Activated naive CD8-positive, alpha-beta T cell (primary cell): ENCODE data around the gene NFYC.
A peak's percentile ranks its signal among the peaks of the same experiment; 100 is the strongest.

Source experiments
- H3K27ac Mint-ChIP-seq: one replicate; pipeline ENCODE4 v1.8.0; 2021; ENCODE audit warnings: mixed read lengths
- H3K27me3 Mint-ChIP-seq: one replicate; pipeline ENCODE4 v1.8.0; 2021; ENCODE audit warnings: mixed read lengths
- H3K36me3 Mint-ChIP-seq: one replicate; pipeline ENCODE4 v1.8.0; 2021; ENCODE audit warnings: mixed read lengths
- H3K4me1 Mint-ChIP-seq: one replicate; pipeline ENCODE4 v1.8.0; 2021; ENCODE audit warnings: low read depth, mixed read lengths
- H3K4me3 Mint-ChIP-seq: one replicate; pipeline ENCODE4 v1.8.0; 2021; ENCODE audit warnings: mild to moderate bottlenecking, mixed read lengths
- H3K9me3 Mint-ChIP-seq: one replicate; pipeline ENCODE4 v1.8.0; 2021; ENCODE audit warnings: low read depth, mixed read lengths

NFYC gene

GRCh38 chr1:40661678-40662077 lies 29.8 kb upstream of the NFYC start:
- Mint-ChIP-seq H3K27me3 (no peaks in the 10 kb centered on the region), H3K4me3 (no peak overlapping the region), H3K27ac (no peak overlapping the region), H3K4me1 (peaks cover 13% of the 10 kb centered on the region), H3K36me3 (no peaks in the 10 kb centered on the region), H3K9me3 (no peaks in the 10 kb centered on the region)

DNA sequence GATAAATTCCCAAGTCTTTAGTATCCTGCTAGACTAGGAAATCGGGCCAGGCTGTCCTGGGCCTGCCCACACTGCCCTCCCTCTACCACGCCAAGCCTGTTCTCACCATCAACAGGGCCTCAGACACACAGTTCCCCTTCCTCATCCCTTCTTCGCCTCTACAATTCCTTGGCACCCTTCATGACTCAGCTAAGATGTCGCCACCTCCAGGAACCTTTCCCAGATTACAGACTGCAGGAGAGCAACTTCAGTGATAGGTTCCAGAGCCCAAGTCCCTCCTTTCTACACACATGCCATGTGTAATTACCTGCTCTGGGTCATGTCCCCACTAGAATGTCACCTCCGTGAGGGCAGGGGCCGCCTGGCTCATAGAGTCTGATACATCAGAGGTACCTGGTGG lies 29.4 kb upstream of the NFYC start:
- Mint-ChIP-seq H3K4me1 (peaks cover 13% of the 10 kb centered on the region), H3K4me3 (no peak overlapping the region), H3K27me3 (no peaks in the 10 kb centered on the region), H3K27ac (no peak overlapping the region), H3K9me3 (no peaks in the 10 kb centered on the region), H3K36me3 (no peaks in the 10 kb centered on the region)

DNA sequence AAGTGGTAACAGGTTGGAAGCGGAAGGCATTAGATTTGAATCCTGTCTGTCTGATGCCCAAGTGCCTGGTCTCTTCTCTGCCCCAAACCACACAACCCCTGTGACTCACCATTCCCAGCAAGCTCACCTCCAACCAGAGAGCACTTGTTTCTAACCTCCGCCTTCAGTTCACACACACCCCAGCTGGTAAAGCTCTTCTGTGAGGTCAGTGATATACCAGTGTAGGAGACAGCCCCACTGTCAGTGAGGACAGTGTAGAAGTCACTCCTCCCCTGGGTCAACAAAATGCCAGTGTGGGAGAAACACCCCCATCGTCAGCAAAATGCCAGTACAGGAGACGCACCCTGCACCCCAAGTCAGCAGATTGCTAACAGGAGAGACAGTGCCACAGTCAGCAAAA lies 28.6 kb upstream of the NFYC start:
- Mint-ChIP-seq H3K4me3 (no peak overlapping the region), H3K9me3 (no peaks in the 10 kb centered on the region), H3K27me3 (no peaks in the 10 kb centered on the region), H3K4me1 (peaks cover 15% of the 10 kb centered on the region), H3K27ac (no peak overlapping the region), H3K36me3 (no peaks in the 10 kb centered on the region)

DNA sequence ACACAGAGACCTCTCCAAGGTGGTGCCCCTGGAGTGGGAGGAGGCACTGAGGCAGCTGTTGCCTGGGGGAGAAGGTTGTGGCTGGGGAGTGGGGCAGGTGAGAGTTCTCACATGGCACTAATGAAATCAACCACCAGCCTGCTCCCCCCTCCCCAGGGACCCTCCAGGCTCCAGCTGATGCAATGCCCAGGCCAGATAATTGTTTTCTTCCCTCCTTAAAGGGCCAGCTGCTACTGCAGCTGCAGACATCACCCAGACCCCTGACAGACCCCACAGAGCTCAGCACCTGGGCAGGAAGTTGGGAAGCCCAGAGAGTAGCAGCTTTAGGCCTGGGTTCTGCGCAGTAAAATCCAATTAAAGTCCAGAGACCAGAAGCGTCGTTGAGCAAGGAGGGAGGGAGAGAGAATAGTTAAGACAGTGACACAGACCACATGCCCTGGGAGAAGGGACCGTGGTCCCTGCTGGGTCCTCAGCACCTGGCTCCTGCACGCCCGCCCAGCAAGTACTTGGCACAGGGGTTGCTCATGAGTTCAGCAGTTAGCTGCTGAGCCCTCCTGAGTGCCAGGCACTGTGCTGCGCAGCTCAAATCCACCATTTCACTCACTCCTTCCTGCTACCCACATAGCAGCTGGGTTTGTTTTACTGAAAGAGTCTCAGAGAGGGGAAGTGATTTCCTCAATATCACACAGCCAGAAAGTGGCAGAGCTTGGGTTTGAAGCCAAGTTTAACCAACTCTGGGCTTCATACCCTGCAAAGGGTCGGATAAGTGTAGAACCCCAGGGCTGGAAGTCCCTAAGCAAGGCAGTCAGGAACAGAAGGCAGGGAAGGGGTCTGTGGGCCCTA lies 28.0 kb upstream of the NFYC start:
- H3K27ac Mint-ChIP-seq, result no peak overlapping the region
- peak overlapping the region; percentile 50 for H3K4me3 Mint-ChIP-seq
- no peaks in the 10 kb centered on the region for H3K36me3 Mint-ChIP-seq
- no peaks in the 10 kb centered on the region for H3K27me3 Mint-ChIP-seq
- H3K4me1 Mint-ChIP-seq, result peaks cover 17% of the 10 kb centered on the region
- no peaks in the 10 kb centered on the region for H3K9me3 Mint-ChIP-seq

- Mint-ChIP-seq H3K36me3 (no peaks in the 10 kb centered on the region), H3K4me3 (peak overlapping the region; percentile 75), H3K9me3 (no peaks in the 10 kb centered on the region), H3K27ac (no peak overlapping the region), H3K27me3 (no peaks in the 10 kb centered on the region), H3K4me1 (peaks cover 21% of the 10 kb centered on the region)
These were observed 27.4 kb upstream of the NFYC start for GRCh38 chr1:40664167-40664537.

GRCh38 chr1:40664791-40665190 lies 26.7 kb upstream of the NFYC start:
- H3K9me3 Mint-ChIP-seq, result no peaks in the 10 kb centered on the region
- H3K27ac Mint-ChIP-seq, result no peak overlapping the region
- peaks cover 21% of the 10 kb centered on the region for H3K4me1 Mint-ChIP-seq
- H3K27me3 Mint-ChIP-seq, result no peaks in the 10 kb centered on the region
- no peaks in the 10 kb centered on the region for H3K36me3 Mint-ChIP-seq
- peak overlapping the region; percentile 75 for H3K4me3 Mint-ChIP-seq

DNA sequence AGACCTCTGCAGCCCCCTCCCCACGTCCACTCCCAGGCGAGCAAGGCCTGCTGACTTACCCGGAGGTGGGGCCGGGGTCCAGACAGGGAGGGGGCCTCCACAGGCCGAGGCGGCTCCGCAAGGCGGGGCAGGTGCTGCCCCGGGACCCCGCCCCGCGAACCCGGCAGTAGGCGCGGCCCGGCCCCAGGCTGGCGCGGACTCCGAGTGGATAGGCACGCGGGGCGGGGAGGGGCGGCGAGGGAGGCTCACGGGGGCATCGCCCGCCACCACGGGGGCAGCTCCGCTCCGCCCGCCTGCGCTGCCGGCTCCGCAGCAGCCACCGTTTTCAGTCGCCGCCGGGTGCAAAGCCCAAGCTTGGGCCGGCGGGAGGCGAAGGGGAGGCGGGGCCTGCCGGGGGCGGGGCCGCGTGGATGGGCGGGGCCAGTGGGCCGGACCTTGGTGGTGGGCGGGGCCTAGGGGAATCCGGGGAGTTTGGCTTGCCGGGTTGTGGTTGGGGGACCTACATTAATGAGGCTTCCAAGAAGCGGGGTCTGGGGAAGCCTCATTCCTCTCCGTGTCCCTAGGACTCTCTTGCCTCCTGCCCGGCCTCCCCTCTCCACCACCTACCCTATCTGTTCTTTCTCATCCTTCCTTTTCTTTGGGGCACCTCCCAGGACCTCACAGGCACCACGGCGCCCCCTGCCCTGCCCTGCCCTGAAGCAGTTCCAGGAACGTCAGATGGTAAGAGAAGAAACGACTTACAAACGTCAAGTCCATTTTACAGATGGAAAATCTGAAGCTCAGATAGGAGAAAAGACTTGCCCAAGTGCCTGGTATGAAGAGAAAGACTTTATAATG lies 26.0 kb upstream of the NFYC start, which contains the start of gene RIMS3:
TSS of gene RIMS3 (minus strand) at position 348 of the 837 bp plus-strand sequence. CDS start 23,757 bp downstream, outside the sequence.
- no peaks in the 10 kb centered on the region for H3K27me3 Mint-ChIP-seq
- peak within 1 kb of the TSS; percentile 91 for H3K4me3 Mint-ChIP-seq
- peak within 1 kb of the TSS; percentile 41 for H3K27ac Mint-ChIP-seq
- H3K9me3 Mint-ChIP-seq, result no peaks in the 10 kb centered on the region
- H3K36me3 Mint-ChIP-seq, result no peaks in the 10 kb centered on the region
- H3K4me1 Mint-ChIP-seq, result peaks cover 21% of the 10 kb centered on the region

DNA sequence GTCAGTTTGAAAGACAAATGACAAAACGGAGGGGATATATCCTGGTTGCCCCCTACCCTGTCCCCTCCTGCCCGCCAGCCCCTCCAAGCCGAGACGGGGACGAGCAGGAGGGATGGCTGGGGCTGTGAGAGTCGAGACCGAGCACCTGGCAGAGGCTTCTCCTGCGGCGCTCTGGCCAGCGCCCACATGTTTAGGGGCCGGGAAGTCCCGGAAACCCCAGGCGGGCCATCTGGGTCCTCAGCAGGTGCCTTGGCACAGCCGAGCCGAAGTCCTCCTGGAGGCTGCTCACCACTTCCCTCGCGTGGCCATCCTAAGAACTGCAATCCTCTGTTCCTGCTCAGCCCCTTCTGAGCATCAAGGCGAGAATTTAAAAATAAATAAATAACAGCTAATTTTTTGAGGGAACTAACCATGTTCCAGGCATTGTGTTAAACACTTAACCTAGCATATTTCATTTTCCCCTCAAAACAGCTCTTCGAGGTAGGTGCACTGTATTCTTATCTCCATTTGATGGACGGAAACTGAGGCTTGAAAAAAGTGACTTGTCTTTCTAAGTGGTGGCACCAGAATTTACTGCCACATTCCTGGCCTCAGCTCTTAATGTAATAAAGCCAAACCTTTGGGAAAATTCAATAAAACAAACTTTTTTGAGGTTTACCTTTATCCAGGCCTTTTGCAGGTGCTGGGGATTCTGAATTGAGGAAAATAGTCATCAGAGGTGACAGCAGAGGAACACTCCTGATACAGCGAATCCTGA lies 22.6 kb upstream of the NFYC start:
- H3K4me3 Mint-ChIP-seq, result peak overlapping the region; percentile 38
- H3K4me1 Mint-ChIP-seq, result peaks cover 15% of the 10 kb centered on the region
- H3K27ac Mint-ChIP-seq, result no peak overlapping the region
- H3K27me3 Mint-ChIP-seq, result no peaks in the 10 kb centered on the region
- H3K9me3 Mint-ChIP-seq, result no peaks in the 10 kb centered on the region
- no peaks in the 10 kb centered on the region for H3K36me3 Mint-ChIP-seq

DNA sequence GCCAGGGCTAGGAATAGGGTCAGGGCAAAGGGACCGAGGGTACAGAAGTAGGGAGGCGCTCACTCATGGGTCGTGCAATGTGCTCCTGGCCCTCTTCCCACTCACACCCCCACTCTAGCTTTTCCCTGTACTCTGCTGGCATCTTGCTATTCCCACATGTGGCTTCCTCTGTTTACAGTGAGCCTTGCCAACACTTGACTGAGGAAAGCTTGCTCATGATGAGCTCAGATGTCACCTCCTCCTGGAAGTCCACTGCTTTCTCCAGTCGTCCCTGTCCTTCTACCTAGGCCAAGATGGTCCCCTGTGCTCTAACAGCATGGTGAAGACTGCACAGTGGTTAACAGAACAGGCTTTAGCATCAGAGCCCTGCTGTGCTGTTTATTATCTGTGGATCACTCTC lies 18.1 kb upstream of the NFYC start:
- Mint-ChIP-seq H3K4me3 (no peak overlapping the region), H3K9me3 (no peaks in the 10 kb centered on the region), H3K27me3 (no peaks in the 10 kb centered on the region), H3K36me3 (no peaks in the 10 kb centered on the region), H3K4me1 (peaks cover 5% of the 10 kb centered on the region), H3K27ac (no peak overlapping the region)

- Mint-ChIP-seq H3K27me3 (no peaks in the 10 kb centered on the region), H3K4me3 (no peak overlapping the region), H3K27ac (no peak overlapping the region), H3K9me3 (no peaks in the 10 kb centered on the region), H3K4me1 (no peaks in the 10 kb centered on the region), H3K36me3 (no peaks in the 10 kb centered on the region)
These were observed 15.0 kb upstream of the NFYC start for GRCh38 chr1:40676501-40676900.

GRCh38 chr1:40679165-40679953 lies 12.1 kb upstream of the NFYC start:
- Mint-ChIP-seq H3K27me3 (no peaks in the 10 kb centered on the region), H3K36me3 (no peaks in the 10 kb centered on the region), H3K27ac (no peak overlapping the region), H3K9me3 (no peaks in the 10 kb centered on the region), H3K4me1 (no peaks in the 10 kb centered on the region), H3K4me3 (no peak overlapping the region)

GRCh38 chr1:40684669-40685068 lies 6.8 kb upstream of the NFYC start:
- no peak overlapping the region for H3K27ac Mint-ChIP-seq
- no peak overlapping the region for H3K4me3 Mint-ChIP-seq
- no peaks in the 10 kb centered on the region for H3K9me3 Mint-ChIP-seq
- H3K4me1 Mint-ChIP-seq, result peaks cover 5% of the 10 kb centered on the region
- peaks cover 10% of the 10 kb centered on the region for H3K36me3 Mint-ChIP-seq
- no peaks in the 10 kb centered on the region for H3K27me3 Mint-ChIP-seq

GRCh38 chr1:40687059-40687458 lies 4.4 kb upstream of the NFYC start:
- Mint-ChIP-seq H3K36me3 (peaks cover 10% of the 10 kb centered on the region), H3K27me3 (no peaks in the 10 kb centered on the region), H3K4me1 (peaks cover 22% of the 10 kb centered on the region), H3K9me3 (no peaks in the 10 kb centered on the region), H3K27ac (no peak overlapping the region), H3K4me3 (no peak overlapping the region)

DNA sequence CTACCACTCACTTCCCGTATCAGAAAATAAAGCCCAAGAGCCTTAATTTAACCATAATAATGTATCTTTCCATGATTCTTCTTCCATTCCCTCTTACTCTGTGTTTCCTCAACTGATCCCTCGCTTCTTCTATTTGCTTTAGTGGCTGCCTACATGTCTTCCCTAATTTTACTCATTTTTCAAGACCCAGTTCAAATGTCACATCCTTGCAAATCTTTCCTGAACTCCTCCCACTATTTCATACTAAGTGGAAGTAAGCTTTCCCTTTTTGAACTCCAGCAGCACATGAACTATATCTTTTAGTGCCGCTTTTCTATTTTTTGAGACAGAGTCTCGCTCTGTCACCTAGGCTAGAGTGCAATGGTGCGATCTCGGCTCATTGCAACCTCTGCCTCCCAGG lies 3.8 kb upstream of the NFYC start:
- peaks cover 28% of the 10 kb centered on the region for H3K4me1 Mint-ChIP-seq
- no peaks in the 10 kb centered on the region for H3K27me3 Mint-ChIP-seq
- H3K27ac Mint-ChIP-seq, result no peak overlapping the region
- no peak overlapping the region for H3K4me3 Mint-ChIP-seq
- H3K9me3 Mint-ChIP-seq, result no peaks in the 10 kb centered on the region
- peaks cover 10% of the 10 kb centered on the region for H3K36me3 Mint-ChIP-seq
